H1 (cell line): ENCODE results near the gene SULT2B1. TPM values are rescaled to one million over a fixed set of nuclear protein-coding genes. Genes with fewer than 3 reads are reported as not detected.
A peak's percentile ranks its signal among the peaks of the same experiment; 100 is the strongest.

Experiments used
- CTCF ChIA-PET: fragments of 300-600 bp; sonication (Branson Sonifier 250); formaldehyde crosslinking; loops from one replicate; lab custom pipeline; 2021; ENCODE audit not compliant: partially characterized antibody; lab: Charles Lee
- POLR2A ChIA-PET: fragments of 300-600 bp; sonication (Branson Sonifier 250); formaldehyde crosslinking; loops from one replicate; lab custom pipeline; 2021; ENCODE audit warnings: inconsistent platforms; ENCODE audit not compliant: partially characterized antibody; lab: Charles Lee
- DNase-seq, 2 experiments: peaks; one replicate each; pipeline versions ENCODE4 v3.0.0 to v3.0.0-alpha.2; 2010 to 2022; ENCODE audit warnings: low spot score in 2 of 2, low read depth in 1 of 2, mixed read lengths in 1 of 2
- FAIRE-seq: peaks from 2 replicates; lab custom pipeline; 2011; peaks lifted over from hg19 to GRCh38; lab: Jason Lieb, UNC
- H2AFZ ChIP-seq: 2 replicates; pipeline ENCODE4 v1.8.1; 2012; ENCODE audit warnings: low read length, inconsistent platforms
- H2AK5ac ChIP-seq: 2 replicates; pipeline ENCODE4 v1.6.1; 2013; ENCODE audit warnings: low read depth, low read length
- H2BK120ac ChIP-seq: replicated peaks from 2 replicates; pipeline ENCODE3; 2013; ENCODE audit warnings: low read depth, low read length, inconsistent platforms
- H2BK12ac ChIP-seq: 2 replicates; pipeline ENCODE4 v1.6.1; 2013; ENCODE audit warnings: low read depth, low read length
- H2BK15ac ChIP-seq: 2 replicates; pipeline ENCODE4 v1.6.1; 2013; ENCODE audit warnings: low read length
- H2BK20ac ChIP-seq: 2 replicates; pipeline ENCODE4 v1.6.1; 2013; ENCODE audit warnings: low read length
- H2BK5ac ChIP-seq: 2 replicates; pipeline ENCODE4 v1.6.1; 2013; ENCODE audit warnings: low read depth, low read length
- H3K14ac ChIP-seq: 2 replicates; pipeline ENCODE4 v1.6.1; 2013; ENCODE audit warnings: inconsistent platforms; ENCODE audit not compliant: insufficient read length
- H3K18ac ChIP-seq: 2 replicates; pipeline ENCODE4 v1.6.1; 2013; ENCODE audit warnings: low read length; ENCODE audit errors: extremely low read depth
- H3K23ac ChIP-seq: 2 replicates; pipeline ENCODE4 v1.6.1; 2013; ENCODE audit warnings: inconsistent platforms; ENCODE audit not compliant: insufficient read length
- H3K23me2 ChIP-seq: 2 replicates; pipeline ENCODE4 v1.6.1; 2013; ENCODE audit warnings: low read depth, low read length
- H3K27ac ChIP-seq: 2 replicates; pipeline ENCODE4 v1.6.1; 2011; ENCODE audit warnings: low read depth, low read length, inconsistent platforms
- H3K27me3 ChIP-seq, 4 experiments: replicated peaks in 1 of 4; 1 replicate in 1 of 4; 2 replicates in 3 of 4; pipeline versions ENCODE4 v1.6.1 to v1.8.1; 2011 to 2013; ENCODE audit warnings: low read length in 3 of 4, mild to moderate bottlenecking in 3 of 4, inconsistent platforms in 2 of 4, mixed read lengths in 2 of 4, moderate library complexity in 1 of 4; ENCODE audit not compliant: control insufficient read depth in 3 of 4, insufficient read depth in 3 of 4; ENCODE audit errors: extremely low read depth in 1 of 4
- H3K36me3 ChIP-seq, 4 experiments: 2 replicates each; pipeline versions ENCODE4 v1.6.1 to v1.8.1; 2011 to 2013; ENCODE audit warnings: mild to moderate bottlenecking in 4 of 4, low read length in 3 of 4, moderate library complexity in 2 of 4, control low read depth in 1 of 4, inconsistent platforms in 1 of 4; ENCODE audit not compliant: insufficient read depth in 4 of 4, control insufficient read depth in 2 of 4
- H3K4ac ChIP-seq: replicated peaks from 2 replicates; pipeline ENCODE3; 2013; ENCODE audit warnings: low read length, low read depth, mixed read lengths, inconsistent platforms; ENCODE audit not compliant: insufficient read length
- H3K4me1 ChIP-seq, 4 experiments: replicated peaks in 1 of 4; 1 replicate in 1 of 4; 2 replicates in 3 of 4; pipeline versions ENCODE4 v1.6.1 to v1.8.1; 2011 to 2013; ENCODE audit warnings: low read length in 3 of 4, inconsistent platforms in 2 of 4, mixed read lengths in 1 of 4; ENCODE audit not compliant: insufficient read depth in 4 of 4, control insufficient read depth in 3 of 4
- H3K4me2 ChIP-seq, 2 experiments: 2 replicates each; pipeline versions ENCODE4 v1.6.1 to v1.8.1; 2011 to 2013; ENCODE audit warnings: low read depth in 2 of 2, low read length in 2 of 2, control low read depth in 1 of 2, inconsistent platforms in 1 of 2, mild to moderate bottlenecking in 1 of 2; ENCODE audit not compliant: insufficient read depth in 1 of 2
- H3K4me3 ChIP-seq, 4 experiments: fragments of 200-600, 300-600 bp in 1 of 4; sonication (generic), shearing (Covaris generic), sonication (Bioruptor Twin) in 1 of 4; 2 replicates each; pipeline versions ENCODE4 v1.5.1 to v1.8.1; 2011 to 2016; ENCODE audit warnings: low read length in 4 of 4, low read depth in 3 of 4, control low read depth in 2 of 4, inconsistent platforms in 2 of 4, mild to moderate bottlenecking in 2 of 4, mixed read lengths in 1 of 4, moderate library complexity in 1 of 4; ENCODE audit not compliant: insufficient read depth in 2 of 4; ENCODE audit errors: extremely low read depth in 1 of 4
- H3K56ac ChIP-seq: replicated peaks from 2 replicates; pipeline ENCODE3; 2013; ENCODE audit warnings: low read depth, mild to moderate bottlenecking, mixed read lengths, low read length, inconsistent platforms; ENCODE audit not compliant: insufficient read length
- H3K79me1 ChIP-seq: 2 replicates; pipeline ENCODE4 v1.6.1; 2013; ENCODE audit warnings: low read depth, low read length, control low read depth
- H3K79me2 ChIP-seq, 2 experiments: 2 replicates each; pipeline versions ENCODE4 v1.6.1 to v1.8.1; 2012 to 2013; ENCODE audit warnings: low read length in 2 of 2, mild to moderate bottlenecking in 2 of 2, inconsistent platforms in 1 of 2; ENCODE audit not compliant: insufficient read depth in 2 of 2, control insufficient read depth in 1 of 2
- H3K9ac ChIP-seq, 4 experiments: replicated peaks in 1 of 4; 1 replicate in 1 of 4; 2 replicates in 3 of 4; pipeline versions ENCODE4 v1.6.1 to v1.8.1; 2011 to 2013; ENCODE audit warnings: low read depth in 3 of 4, low read length in 3 of 4, control low read depth in 2 of 4, mild to moderate bottlenecking in 2 of 4, moderate library complexity in 2 of 4, inconsistent platforms in 1 of 4; ENCODE audit errors: extremely low read depth in 1 of 4
- H3K9me3 ChIP-seq, 2 experiments: 2 replicates each; pipeline versions ENCODE4 v1.6.1 to v1.8.1; 2012 to 2013; ENCODE audit warnings: mild to moderate bottlenecking in 2 of 2, moderate library complexity in 2 of 2, control low read depth in 1 of 2, inconsistent platforms in 1 of 2, low read depth in 1 of 2, low read length in 1 of 2, mixed read lengths in 1 of 2; ENCODE audit not compliant: insufficient read depth in 2 of 2
- H4K20me1 ChIP-seq, 2 experiments: replicated peaks in 1 of 2; 2 replicates each; pipeline versions ENCODE3 to v1.8.1; 2011 to 2013; ENCODE audit warnings: inconsistent platforms in 2 of 2, low read length in 2 of 2, mild to moderate bottlenecking in 1 of 2; ENCODE audit not compliant: insufficient read depth in 2 of 2, control insufficient read depth in 1 of 2
- H4K5ac ChIP-seq: 2 replicates; pipeline ENCODE4 v1.6.1; 2013; ENCODE audit warnings: low read length, low read depth, mixed read lengths, inconsistent platforms; ENCODE audit not compliant: insufficient read length
- H4K8ac ChIP-seq: 2 replicates; pipeline ENCODE4 v1.8.0; 2013; ENCODE audit warnings: mild to moderate bottlenecking, moderate library complexity, low read length, inconsistent platforms; ENCODE audit not compliant: insufficient read depth; ENCODE audit errors: extremely low read depth
- H4K91ac ChIP-seq: replicated peaks from 2 replicates; pipeline ENCODE3; 2013; ENCODE audit warnings: low read length, mixed read lengths, inconsistent platforms; ENCODE audit not compliant: insufficient read length
- BACH1 ChIP-seq: IDR thresholded peaks from 2 replicates; pipeline ENCODE4 v1.6.1; 2012; ENCODE audit warnings: low read length, improper control_type of control experiment
- CBX5 ChIP-seq: fragments of 300-800, 300-1000 bp; sonication (generic); IDR thresholded peaks from 2 replicates; pipeline ENCODE4 v1.7.1; 2016; ENCODE audit warnings: antibody characterized with exemption, low read length, low read depth
- EP300 ChIP-seq, 2 experiments: IDR thresholded peaks; 1 replicate in 1 of 2; 2 replicates in 1 of 2; pipeline ENCODE4 v1.6.1; 2011 to 2012; ENCODE audit warnings: low read depth in 2 of 2, low read length in 2 of 2, mild to moderate bottlenecking in 2 of 2, borderline replicate concordance in 1 of 2, inconsistent platforms in 1 of 2, moderate library complexity in 1 of 2
- FOSL1 ChIP-seq: IDR thresholded peaks from 2 replicates; pipeline ENCODE4 v1.6.1; 2011; ENCODE audit warnings: mild to moderate bottlenecking, low read depth, low read length, moderate library complexity; ENCODE audit not compliant: insufficient read depth
- GABPA ChIP-seq: IDR thresholded peaks from 2 replicates; pipeline ENCODE4 v1.6.1; 2011; ENCODE audit warnings: mild to moderate bottlenecking, low read length, moderate library complexity, borderline replicate concordance; ENCODE audit not compliant: insufficient read depth
- HDAC6 ChIP-seq: IDR thresholded peaks from one replicate; pipeline ENCODE4 v1.7.1; 2012; ENCODE audit warnings: low read depth, mild to moderate bottlenecking, inconsistent platforms, low read length, moderate library complexity
- NANOG ChIP-seq: IDR thresholded peaks from 2 replicates; pipeline ENCODE4 v1.6.1; 2011; ENCODE audit warnings: low read length, low read depth, mild to moderate bottlenecking, inconsistent platforms; ENCODE audit not compliant: insufficient read depth, poor library complexity, severe bottlenecking
- RFX5 ChIP-seq: IDR thresholded peaks from 2 replicates; pipeline ENCODE4 v1.6.1; 2011; ENCODE audit warnings: low read depth, low read length, improper control_type of control experiment, borderline replicate concordance
- RXRA ChIP-seq: IDR thresholded peaks from 2 replicates; pipeline ENCODE4 v1.6.1; 2011; ENCODE audit warnings: low read depth, mild to moderate bottlenecking, low read length, moderate library complexity; ENCODE audit not compliant: insufficient read depth
- SIX5 ChIP-seq: IDR thresholded peaks from 2 replicates; pipeline ENCODE4 v1.6.1; 2011; ENCODE audit warnings: mild to moderate bottlenecking, low read depth, low read length
- SP4 ChIP-seq: IDR thresholded peaks from 2 replicates; pipeline ENCODE4 v1.6.1; 2012; ENCODE audit warnings: low read length, inconsistent platforms
- WGBS, 2 experiments: shearing (Covaris generic) in 1 of 2; methylation state at CpG; one replicate each; pipeline versions ENCODE4 v1.1.6 to v1.1.7; 2013 to 2015; ENCODE audit warnings: low lambda C conversion rate in 2 of 2, mixed read lengths in 2 of 2, inconsistent platforms in 1 of 2, low coverage in 1 of 2, missing lambda C conversion rate in 1 of 2; ENCODE audit not compliant: insufficient replicate concordance in 2 of 2, insufficient coverage in 1 of 2, insufficient read length in 1 of 2; ENCODE audit errors: extremely low coverage in 1 of 2, missing lambda C conversion rate in 1 of 2; 5-methylcytosine and 5-hydroxymethylcytosine counted together
- polyA plus RNA-seq, 7 experiments: library from polyadenylated mRNA; depleted of rRNA in 3 of 7; stranded (reverse) in 5 of 7; unstranded in 2 of 7; fragments of >200 nt in 5 of 7; fragments of 200-250 nt in 2 of 7; gene quantifications; 1 replicate in 5 of 7; 2 replicates in 1 of 7; 4 replicates in 1 of 7; pipeline versions ENCODE4 v1.2.1 to v1.2.3, GENCODE V29; 2011 to 2013; ENCODE audit warnings: missing spikeins in 2 of 7, mixed read lengths in 2 of 7
- total RNA-seq: library from RNA; stranded (reverse); fragmentation: NEBNext Ultra II Directional; extraction: Animal tissue kit (Norgen Biotek cat#: 25700); gene quantifications from 2 replicates; pipeline ENCODE4 v1.2.1, GENCODE V29; 2021
- TF ChIP-seq, protein P1 (sequence below): IDR thresholded peaks from 2 replicates; pipeline ENCODE4 v1.6.1; 2012; ENCODE audit warnings: low read length, inconsistent platforms

The SULT2B1 gene
- total and polyA plus RNA-seq, 2 of the 8 experiments (the other 6 are each of a cell fraction or from before 2014, with no cell fraction given): 1.5 to 2.6 TPM

DNA sequence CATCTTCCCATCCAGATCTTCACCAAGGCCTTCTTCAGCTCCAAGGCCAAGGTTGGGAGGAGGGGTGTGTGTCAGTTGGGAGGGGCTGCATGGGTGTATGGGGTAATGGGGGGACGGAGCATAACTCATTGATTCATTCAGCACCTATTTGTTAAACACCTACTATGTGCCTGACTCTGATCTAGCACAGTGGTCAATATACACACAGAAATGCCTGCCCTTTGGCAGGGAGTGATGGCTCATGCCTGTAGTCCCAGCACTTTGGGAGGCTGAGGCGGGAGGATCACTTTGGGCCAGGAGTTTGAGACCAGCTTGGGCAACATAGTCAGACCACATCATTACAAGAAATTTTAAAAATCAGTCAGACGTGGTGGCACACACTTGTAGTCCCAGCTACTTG lies 35.4 kb downstream of the SULT2B1 start:
- Histone ChIP-seq H3K9ac (no peak overlapping the region), H3K36me3 (no peaks in the 10 kb centered on the region), H2BK15ac (peak overlapping the region; percentile 29; the same call in 1 of the 2 replicates), H3K56ac (no peak overlapping the region), H2AFZ (no peak overlapping the region), H3K14ac (no peak overlapping the region), H3K9me3 (no peaks in the 10 kb centered on the region), H2BK20ac (no peak overlapping the region), H2BK5ac (no peak overlapping the region), H4K5ac (no peak overlapping the region), H3K4me2 (no peak overlapping the region), H3K27me3 (peaks cover 0 to 5% (median 1%) of the 10 kb centered on the region in 4 experiments; a peak in 2 of 7 replicates), H3K23me2 (peaks cover 5% of the 10 kb centered on the region; the same call in 1 of the 2 replicates), H2BK120ac (no peak overlapping the region), H4K20me1 (no peaks in the 10 kb centered on the region), H3K18ac (no peak overlapping the region), H3K4me1 (peaks cover 0 to 7% (median 1%) of the 10 kb centered on the region in 4 experiments; a peak in 4 of 7 replicates), H2BK12ac (no peak overlapping the region), H3K23ac (no peak overlapping the region), H4K8ac (no peak overlapping the region), H4K91ac (no peak overlapping the region), H2AK5ac (peak overlapping the region; percentile 53; the same call in 1 of the 2 replicates), H3K79me1 (no peaks in the 10 kb centered on the region), H3K4ac (no peak overlapping the region), H3K27ac (no peak overlapping the region), H3K79me2 (no peaks in the 10 kb centered on the region), H3K4me3 (no peak overlapping the region)
- ChIA-PET CTCF (interaction anchor here (0.7 to 16.8 kb wide), 10 partner anchors 9 to 98 kb away, joined by 3 to 353 read pairs (median 4); partner anchors contain the start of genes LMTK3 and SPACA4), POLR2A (interaction anchor here (0.6 to 16.9 kb wide), 5 partner anchors 21 to 98 kb away, joined by 3 to 175 read pairs (median 3); partner anchors contain the start of genes FAM83E, RPL18 and SPHK2)
- FAIRE-seq (no peak), DNase-seq (no peak)
- 93% methylated on average over 3 of the region's 3 CpGs; no CpG with 5 or more reads in 1 of the 2 experiments for WGBS, 2 experiments
- TF ChIP-seq EP300 (IDR thresholded peaks at IDR 0.05; ENCODE audit: borderline replicate concordance in 1 of 2, low read depth in 2 of 2, low read length in 2 of 2) (no peak), NANOG (no peak), HDAC6 (no peak), GABPA (no peak), RXRA (no peak), SP4 (no peak), FOSL1 (no peak), RFX5 (no peak), SIX5 (no peak), BACH1 (no peak), CBX5 (no peak)
- TF ChIP-seq, protein P1, sequence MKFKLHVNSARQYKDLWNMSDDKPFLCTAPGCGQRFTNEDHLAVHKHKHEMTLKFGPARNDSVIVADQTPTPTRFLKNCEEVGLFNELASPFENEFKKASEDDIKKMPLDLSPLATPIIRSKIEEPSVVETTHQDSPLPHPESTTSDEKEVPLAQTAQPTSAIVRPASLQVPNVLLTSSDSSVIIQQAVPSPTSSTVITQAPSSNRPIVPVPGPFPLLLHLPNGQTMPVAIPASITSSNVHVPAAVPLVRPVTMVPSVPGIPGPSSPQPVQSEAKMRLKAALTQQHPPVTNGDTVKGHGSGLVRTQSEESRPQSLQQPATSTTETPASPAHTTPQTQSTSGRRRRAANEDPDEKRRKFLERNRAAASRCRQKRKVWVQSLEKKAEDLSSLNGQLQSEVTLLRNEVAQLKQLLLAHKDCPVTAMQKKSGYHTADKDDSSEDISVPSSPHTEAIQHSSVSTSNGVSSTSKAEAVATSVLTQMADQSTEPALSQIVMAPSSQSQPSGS: no peak
